GM18517 (cell line): Measurements from ENCODE around the gene CORO7.

ENCODE experiments used
- ATAC-seq: cut with Tn5 transposase; IDR thresholded peaks from one replicate; pipeline ENCODE4 v1.9.1; 2021; ENCODE audit warnings: mild to moderate bottlenecking, moderate library complexity; ENCODE audit not compliant: unreplicated experiment

CORO7 gene

GRCh38 chr16:4385789-4386450 is 30.5 kb downstream of the CORO7 start:
- ATAC-seq: no peak

GRCh38 chr16:4385066-4385788 is 31.2 kb downstream of the CORO7 start:
- no peak for ATAC-seq

GRCh38 chr16:4384509-4384942 is 31.9 kb downstream of the CORO7 start:
- ATAC-seq: no peak

GRCh38 chr16:4383591-4384444 is 32.6 kb downstream of the CORO7 start:
- no peak for ATAC-seq

GRCh38 chr16:4382795-4383357 is 33.5 kb downstream of the CORO7 start:
- ATAC-seq: no peak

- ATAC-seq: no peak
These were observed 34.2 kb downstream of the CORO7 start for GRCh38 chr16:4381935-4382794.

GRCh38 chr16:4381072-4381934 is 35.1 kb downstream of the CORO7 start:
- ATAC-seq: no peak

GRCh38 chr16:4380119-4381063 is 36.0 kb downstream of the CORO7 start:
- no peak for ATAC-seq

- ATAC-seq: no peak
These were observed 37.3 kb downstream of the CORO7 start for GRCh38 chr16:4378999-4379690.

GRCh38 chr16:4378161-4378666 is 38.2 kb downstream of the CORO7 start:
- ATAC-seq: no peak

GRCh38 chr16:4377573-4378154 is 38.7 kb downstream of the CORO7 start:
- no peak for ATAC-seq

GRCh38 chr16:4376893-4377572 is 39.4 kb downstream of the CORO7 start:
- no peak for ATAC-seq

- ATAC-seq: no peak
These were observed 40.1 kb downstream of the CORO7 start for GRCh38 chr16:4376126-4376892.

- ATAC-seq: no peak
These were observed 40.7 kb downstream of the CORO7 start for GRCh38 chr16:4375717-4376116.

- ATAC-seq: no peak
These were observed 42.3 kb downstream of the CORO7 start for GRCh38 chr16:4373909-4374742.
